22Rv1 (cell line): ENCODE data around the gene MS4A1.

Experiments
- CTCF ChIP-seq: fragments of 450-650 bp; IDR thresholded peaks from 2 replicates; pipeline ENCODE4 v1.5.1; 2017; ENCODE audit warnings: mild to moderate bottlenecking
- ZFX ChIP-seq: fragments of 450-650 bp; IDR thresholded peaks from 2 replicates; pipeline ENCODE4 v1.6.1; 2017; ENCODE audit warnings: antibody characterized with exemption, borderline replicate concordance

- TF ChIP-seq CTCF (no peak), ZFX (no peak)
Observed at GRCh38 chr11:60420015-60420414, 35.6 kb upstream of the MS4A1 start.
